ENCODE measurements around the gene LAMTOR1. TPM values are rescaled to one million over a fixed set of nuclear protein-coding genes. Genes with fewer than 3 reads are reported as not detected.

The LAMTOR1 gene
- total RNA-seq, 3 donors from 2014 or later, result 87.2 to 120 (median 112) TPM

- TF ChIP-seq, protein P1, sequence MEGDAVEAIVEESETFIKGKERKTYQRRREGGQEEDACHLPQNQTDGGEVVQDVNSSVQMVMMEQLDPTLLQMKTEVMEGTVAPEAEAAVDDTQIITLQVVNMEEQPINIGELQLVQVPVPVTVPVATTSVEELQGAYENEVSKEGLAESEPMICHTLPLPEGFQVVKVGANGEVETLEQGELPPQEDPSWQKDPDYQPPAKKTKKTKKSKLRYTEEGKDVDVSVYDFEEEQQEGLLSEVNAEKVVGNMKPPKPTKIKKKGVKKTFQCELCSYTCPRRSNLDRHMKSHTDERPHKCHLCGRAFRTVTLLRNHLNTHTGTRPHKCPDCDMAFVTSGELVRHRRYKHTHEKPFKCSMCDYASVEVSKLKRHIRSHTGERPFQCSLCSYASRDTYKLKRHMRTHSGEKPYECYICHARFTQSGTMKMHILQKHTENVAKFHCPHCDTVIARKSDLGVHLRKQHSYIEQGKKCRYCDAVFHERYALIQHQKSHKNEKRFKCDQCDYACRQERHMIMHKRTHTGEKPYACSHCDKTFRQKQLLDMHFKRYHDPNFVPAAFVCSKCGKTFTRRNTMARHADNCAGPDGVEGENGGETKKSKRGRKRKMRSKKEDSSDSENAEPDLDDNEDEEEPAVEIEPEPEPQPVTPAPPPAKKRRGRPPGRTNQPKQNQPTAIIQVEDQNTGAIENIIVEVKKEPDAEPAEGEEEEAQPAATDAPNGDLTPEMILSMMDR (IDR thresholded peaks at IDR 0.05), result no peak
- TF ChIP-seq POLR2A (IDR thresholded peaks at IDR 0.05) (no peak), POLR2AphosphoS5 (IDR thresholded peaks at IDR 0.05) (no peak)
These were observed 509 bp downstream of the LAMTOR1 start for GRCh38 chr11:72102631-72102945.

GRCh38 chr11:72102162-72102561 lies 935 bp downstream of the LAMTOR1 start:
- no peak for TF ChIP-seq POLR2AphosphoS5 (IDR thresholded peaks at IDR 0.05)
- TF ChIP-seq POLR2A (IDR thresholded peaks at IDR 0.05), result no peak
- TF ChIP-seq, protein P1 (IDR thresholded peaks at IDR 0.05), result no peak
- intact Hi-C loops (cut with DNase I; ENCODE audit: low total_unique reads), result no loop called here
- DNase-seq (ENCODE audit: low spot score in 2 of 2), result no peak
- Histone ChIP-seq H3K4me3 (peak overlapping the region; percentile 86 to 91 (median 89)), H3K27me3 (no peaks in the 10 kb centered on the region), H3K27ac (peak overlapping the region; percentile 89 to 97), H3K9me3 (no peaks in the 10 kb centered on the region), H3K4me1 (peaks cover 10 to 19% of the 10 kb centered on the region in 2 donors), H3K36me3 (peaks cover 14% of the 10 kb centered on the region)

More at GRCh38 chr11:72102631-72102945, 509 bp downstream of the LAMTOR1 start:
- Histone ChIP-seq H3K27ac (peak overlapping the region; percentile 89 to 97), H3K27me3 (no peaks in the 10 kb centered on the region), H3K36me3 (peaks cover 10% of the 10 kb centered on the region), H3K9me3 (no peaks in the 10 kb centered on the region), H3K4me1 (peaks cover 10 to 19% of the 10 kb centered on the region in 2 donors), H3K4me3 (peak overlapping the region; percentile 86 to 91 (median 89))
- intact Hi-C loops (cut with DNase I; ENCODE audit: low total_unique reads), result no loop called here
- DNase-seq (ENCODE audit: low spot score in 2 of 2), result no peak

DNA sequence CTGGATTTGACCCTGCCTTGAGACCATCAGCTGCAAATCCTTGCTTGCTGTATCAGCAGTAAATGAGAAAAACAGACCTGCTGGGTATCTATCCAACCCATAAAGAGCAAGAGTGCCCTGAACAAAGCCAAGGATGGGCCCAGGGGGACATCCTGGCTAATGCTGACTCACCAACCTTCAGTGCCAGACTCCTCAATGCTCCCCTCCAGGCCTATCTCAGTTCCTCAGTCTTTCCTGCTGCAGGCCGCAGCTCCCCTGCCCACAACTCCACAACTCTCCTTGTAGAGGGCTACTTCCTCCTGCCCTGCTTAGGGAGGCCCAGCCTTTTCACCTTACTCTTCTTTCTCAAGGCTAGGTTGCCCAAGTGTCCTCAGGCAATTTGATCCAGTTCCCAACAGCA lies 2.6 kb downstream of the LAMTOR1 start:
- intact Hi-C loops (cut with DNase I; ENCODE audit: low total_unique reads), result no loop called here
- DNase-seq (ENCODE audit: low spot score in 2 of 2), result no peak
- H3K4me1 ChIP-seq, result peaks cover 10 to 19% of the 10 kb centered on the region in 2 donors
- TF ChIP-seq, protein P1 (IDR thresholded peaks at IDR 0.05), result no peak
- TF ChIP-seq POLR2A (IDR thresholded peaks at IDR 0.05), result no peak
- TF ChIP-seq POLR2AphosphoS5 (IDR thresholded peaks at IDR 0.05), result no peak
- peaks cover 15% of the 10 kb centered on the region for H3K36me3 ChIP-seq
- no peaks in the 10 kb centered on the region for H3K9me3 ChIP-seq
- H3K27ac ChIP-seq, result peak overlapping the region; percentile 11 to 42
- no peaks in the 10 kb centered on the region for H3K27me3 ChIP-seq
- H3K4me3 ChIP-seq, result no peak overlapping the region

GRCh38 chr11:72100009-72100408 lies 3.1 kb downstream of the LAMTOR1 start:
- DNase-seq (ENCODE audit: low spot score in 2 of 2), result no peak
- H3K36me3 ChIP-seq, result peaks cover 15% of the 10 kb centered on the region
- intact Hi-C loops (cut with DNase I; ENCODE audit: low total_unique reads), result no loop called here
- H3K9me3 ChIP-seq, result no peaks in the 10 kb centered on the region
- no peaks in the 10 kb centered on the region for H3K27me3 ChIP-seq
- TF ChIP-seq, protein P1 (IDR thresholded peaks at IDR 0.05), result no peak
- no peak for TF ChIP-seq POLR2AphosphoS5 (IDR thresholded peaks at IDR 0.05)
- no peak overlapping the region for H3K4me3 ChIP-seq
- peaks cover 10 to 19% of the 10 kb centered on the region in 2 donors for H3K4me1 ChIP-seq
- H3K27ac ChIP-seq, result peak overlapping the region; percentile 11 to 42

GRCh38 chr11:72098741-72099140 lies 4.4 kb downstream of the LAMTOR1 start:
- intact Hi-C loops (cut with DNase I; ENCODE audit: low total_unique reads), result loop anchor here (10.0 kb wide), 1 partner anchor 84 kb away; no protein-coding TSS in a partner anchor
- peak overlapping the region in 1 of 2 donors; percentile 8 for H3K27ac ChIP-seq
- DNase-seq (ENCODE audit: low spot score in 2 of 2), result no peak
- peaks cover 15% of the 10 kb centered on the region for H3K36me3 ChIP-seq
- no peak overlapping the region for H3K4me3 ChIP-seq
- TF ChIP-seq POLR2A (IDR thresholded peaks at IDR 0.05) (no peak), POLR2AphosphoS5 (IDR thresholded peaks at IDR 0.05) (no peak)
- TF ChIP-seq, protein P1 (IDR thresholded peaks at IDR 0.05), result no peak
- H3K9me3 ChIP-seq, result no peaks in the 10 kb centered on the region
- no peaks in the 10 kb centered on the region for H3K27me3 ChIP-seq
- peaks cover 10 to 19% of the 10 kb centered on the region in 2 donors for H3K4me1 ChIP-seq

Data from breast epithelium (tissue), 4 donors.